Coronary artery (tissue), 2 donors: ENCODE results near the gene SNRK.
A peak's percentile ranks its signal among the peaks of the same experiment; 100 is the strongest.

Experiments used
- DNase-seq: peaks from one replicate; pipeline ENCODE4 v3.0.0-alpha.2; 2017; ENCODE audit warnings: low spot score
- H3K27ac ChIP-seq, 2 donors: fragments of 200-600 bp; sonication (generic); one replicate each; pipeline ENCODE4 v1.5.1; 2016 to 2019
- H3K4me3 ChIP-seq: fragments of 200-600 bp; sonication (generic); 2 replicates; pipeline ENCODE4 v1.5.1; 2016; ENCODE audit warnings: mild to moderate bottlenecking, moderate library complexity
- TF ChIP-seq, protein P1 (sequence below): fragments of 200-600 bp; sonication (generic); IDR thresholded peaks from one replicate; pipeline ENCODE4 v1.5.1; 2019; ENCODE audit warnings: antibody characterized with exemption

The SNRK gene

GRCh38 chr3:43290956-43291355 is 4.6 kb downstream of the SNRK start:
- TF ChIP-seq, protein P1, sequence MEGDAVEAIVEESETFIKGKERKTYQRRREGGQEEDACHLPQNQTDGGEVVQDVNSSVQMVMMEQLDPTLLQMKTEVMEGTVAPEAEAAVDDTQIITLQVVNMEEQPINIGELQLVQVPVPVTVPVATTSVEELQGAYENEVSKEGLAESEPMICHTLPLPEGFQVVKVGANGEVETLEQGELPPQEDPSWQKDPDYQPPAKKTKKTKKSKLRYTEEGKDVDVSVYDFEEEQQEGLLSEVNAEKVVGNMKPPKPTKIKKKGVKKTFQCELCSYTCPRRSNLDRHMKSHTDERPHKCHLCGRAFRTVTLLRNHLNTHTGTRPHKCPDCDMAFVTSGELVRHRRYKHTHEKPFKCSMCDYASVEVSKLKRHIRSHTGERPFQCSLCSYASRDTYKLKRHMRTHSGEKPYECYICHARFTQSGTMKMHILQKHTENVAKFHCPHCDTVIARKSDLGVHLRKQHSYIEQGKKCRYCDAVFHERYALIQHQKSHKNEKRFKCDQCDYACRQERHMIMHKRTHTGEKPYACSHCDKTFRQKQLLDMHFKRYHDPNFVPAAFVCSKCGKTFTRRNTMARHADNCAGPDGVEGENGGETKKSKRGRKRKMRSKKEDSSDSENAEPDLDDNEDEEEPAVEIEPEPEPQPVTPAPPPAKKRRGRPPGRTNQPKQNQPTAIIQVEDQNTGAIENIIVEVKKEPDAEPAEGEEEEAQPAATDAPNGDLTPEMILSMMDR: no peak
- no peak for DNase-seq
- H3K4me3 ChIP-seq: peak overlapping the region; percentile 5
- H3K27ac ChIP-seq: peak overlapping the region in 1 of 2 donors; percentile 39

- TF ChIP-seq, protein P1: no peak
- DNase-seq: no peak
- H3K27ac ChIP-seq: peak overlapping the region in 1 of 2 donors; percentile 13
- H3K4me3 ChIP-seq: peak overlapping the region; percentile 16
Observed at GRCh38 chr3:43291546-43291945, 5.2 kb downstream of the SNRK start.

GRCh38 chr3:43294975-43295374 is 8.6 kb downstream of the SNRK start:
- Histone ChIP-seq H3K4me3 (no peak overlapping the region), H3K27ac (no peak overlapping the region)
- DNase-seq: no peak
- TF ChIP-seq, protein P1: no peak

DNA sequence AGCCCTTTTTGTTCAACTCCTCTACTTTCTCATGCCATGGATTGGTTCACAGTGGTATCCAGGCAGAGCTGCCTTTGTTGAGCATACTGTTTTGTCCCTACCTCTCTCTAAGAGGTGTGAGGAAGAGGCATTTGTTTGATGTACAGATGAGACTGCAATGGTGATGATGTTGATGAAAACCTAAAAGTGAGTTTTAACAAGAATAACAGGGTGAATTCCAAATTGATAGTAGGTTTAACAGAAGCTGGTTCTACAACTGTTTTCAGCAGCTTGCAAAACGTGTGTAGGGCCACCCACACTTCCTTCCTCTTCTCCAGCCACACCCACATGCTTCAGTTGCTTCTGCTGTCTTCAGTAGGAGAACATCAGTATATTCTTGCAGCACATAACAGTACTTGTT is 10.2 kb downstream of the SNRK start:
- no peak for DNase-seq
- TF ChIP-seq, protein P1: no peak
- H3K27ac ChIP-seq: no peak overlapping the region
- no peak overlapping the region for H3K4me3 ChIP-seq

GRCh38 chr3:43298292-43298691 is 12.0 kb downstream of the SNRK start:
- no peak for DNase-seq
- TF ChIP-seq, protein P1: no peak
- Histone ChIP-seq H3K4me3 (no peak overlapping the region), H3K27ac (no peak overlapping the region)

GRCh38 chr3:43298761-43299160 is 12.4 kb downstream of the SNRK start:
- Histone ChIP-seq H3K27ac (no peak overlapping the region), H3K4me3 (no peak overlapping the region)
- no peak for DNase-seq
- TF ChIP-seq, protein P1: no peak

DNA sequence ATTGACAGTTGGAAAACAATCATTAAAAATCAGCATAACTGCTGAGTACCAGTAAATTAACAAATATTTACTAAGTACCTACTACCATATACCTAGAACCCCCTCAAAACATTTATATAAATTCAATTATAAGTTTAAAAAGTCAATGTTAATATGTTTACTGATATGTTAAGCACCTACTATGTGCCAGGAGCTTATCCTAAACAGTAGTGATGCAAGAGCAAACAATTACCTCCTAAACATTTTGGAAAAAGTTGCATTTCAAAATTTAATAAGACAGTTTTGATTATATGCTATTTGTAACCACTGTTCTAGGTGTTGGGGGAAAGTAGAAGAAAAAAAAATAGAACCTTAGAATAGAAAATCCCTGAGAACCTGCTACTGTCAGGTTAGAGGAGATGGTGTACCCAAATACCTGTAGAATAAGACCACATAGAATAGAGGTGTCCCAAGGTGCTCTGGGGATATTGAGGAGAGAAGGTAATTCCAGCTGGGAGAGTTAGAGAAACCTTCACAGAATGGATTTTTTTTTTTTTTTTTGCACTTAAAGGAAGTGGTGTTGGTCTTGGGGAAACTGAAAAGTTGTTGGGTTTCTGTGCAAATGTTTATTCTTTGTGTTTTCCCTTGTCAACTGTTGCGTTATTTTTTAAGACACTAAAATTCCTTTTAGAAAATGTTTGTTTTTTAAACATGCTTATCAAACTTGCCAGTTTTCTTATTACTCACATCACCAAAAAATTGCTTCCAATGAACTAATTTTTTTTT is 16.0 kb downstream of the SNRK start:
- TF ChIP-seq, protein P1: no peak
- Histone ChIP-seq H3K27ac (no peak overlapping the region), H3K4me3 (no peak overlapping the region)
- no peak for DNase-seq
